ENCODE data around the gene PLA2G2F. TPM values are rescaled to one million over a fixed set of nuclear protein-coding genes. Genes with fewer than 3 reads are reported as not detected.

Gene PLA2G2F
- total and polyA plus RNA-seq, 2 experiments from 2014 or later = not detected

- TF ChIP-seq EZH2phosphoT487 (IDR thresholded peaks at IDR 0.05; ENCODE audit: low read depth, severe bottlenecking, unreplicated experiment) (no peak), CTCF (IDR thresholded peaks at IDR 0.05; ENCODE audit: poor library complexity) (no peak), EZH2 (IDR thresholded peaks at IDR 0.05; ENCODE audit: borderline replicate concordance) (no peak)
- H3K9me2 ChIP-seq (replicated peaks; ENCODE audit: insufficient read depth) = no peaks in the 10 kb centered on the region
- H3K4me1 ChIP-seq (ENCODE audit: insufficient read depth) = no peaks in the 10 kb centered on the region
- H3K4me3 ChIP-seq = no peak overlapping the region
- H4K20me1 ChIP-seq (ENCODE audit: insufficient read depth, poor library complexity, severe bottlenecking) = no peaks in the 10 kb centered on the region
- no peak overlapping the region for H3K27ac ChIP-seq
- no peaks in the 10 kb centered on the region for H3K36me3 ChIP-seq (replicated peaks; ENCODE audit: insufficient read depth, low read depth)
- H2AFZ ChIP-seq = no peak overlapping the region
- WGBS (ENCODE audit: low lambda C conversion rate, missing lambda C conversion rate) = 96% methylated on average over 8 of the region's 8 CpGs
- no peak for DNase-seq (ENCODE audit: low spot score)
- no peaks in the 10 kb centered on the region for H3K79me2 ChIP-seq
- H3K9me3 ChIP-seq (ENCODE audit: low read depth) = no peaks in the 10 kb centered on the region
- H3K4me2 ChIP-seq = no peak overlapping the region
- no peaks in the 10 kb centered on the region for H3K27me3 ChIP-seq
Measured at GRCh38 chr1:20150326-20150705, 11.2 kb downstream of the PLA2G2F start.

GRCh38 chr1:20150969-20151368 is 11.8 kb downstream of the PLA2G2F start:
- H3K79me2 ChIP-seq = no peaks in the 10 kb centered on the region
- H3K4me1 ChIP-seq (ENCODE audit: insufficient read depth) = no peaks in the 10 kb centered on the region
- no peaks in the 10 kb centered on the region for H3K36me3 ChIP-seq (replicated peaks; ENCODE audit: insufficient read depth, low read depth)
- H3K27me3 ChIP-seq = no peaks in the 10 kb centered on the region
- no peak overlapping the region for H2AFZ ChIP-seq
- H3K4me2 ChIP-seq = no peak overlapping the region
- no peak overlapping the region for H3K27ac ChIP-seq
- whole genome bisulfite sequencing (ENCODE audit: low lambda C conversion rate, missing lambda C conversion rate) = 86% methylated on average over 6 of the region's 6 CpGs
- no peak overlapping the region for H3K4me3 ChIP-seq
- no peaks in the 10 kb centered on the region for H3K9me2 ChIP-seq (replicated peaks; ENCODE audit: insufficient read depth)
- no peaks in the 10 kb centered on the region for H3K9me3 ChIP-seq (ENCODE audit: low read depth)
- TF ChIP-seq EZH2phosphoT487 (IDR thresholded peaks at IDR 0.05; ENCODE audit: low read depth, severe bottlenecking, unreplicated experiment) = no peak
- no peaks in the 10 kb centered on the region for H4K20me1 ChIP-seq (ENCODE audit: insufficient read depth, poor library complexity, severe bottlenecking)
- no peak for DNase-seq (ENCODE audit: low spot score)

- Histone ChIP-seq H3K4me1 (ENCODE audit: insufficient read depth) (no peaks in the 10 kb centered on the region), H3K79me2 (no peaks in the 10 kb centered on the region), H2AFZ (peak overlapping the region; percentile 62), H3K4me3 (peak overlapping the region; percentile 17), H4K20me1 (ENCODE audit: insufficient read depth, poor library complexity, severe bottlenecking) (no peaks in the 10 kb centered on the region), H3K4me2 (peak overlapping the region; percentile 86), H3K9me3 (ENCODE audit: low read depth) (no peaks in the 10 kb centered on the region), H3K9me2 (replicated peaks; ENCODE audit: insufficient read depth) (no peaks in the 10 kb centered on the region), H3K27ac (no peak overlapping the region), H3K27me3 (no peaks in the 10 kb centered on the region), H3K36me3 (replicated peaks; ENCODE audit: insufficient read depth, low read depth) (no peaks in the 10 kb centered on the region)
- TF ChIP-seq CTCF (IDR thresholded peaks at IDR 0.05; ENCODE audit: poor library complexity) = peak; percentile 95
- no peak for TF ChIP-seq EZH2phosphoT487 (IDR thresholded peaks at IDR 0.05; ENCODE audit: low read depth, severe bottlenecking, unreplicated experiment)
- 26% methylated on average over 27 of the region's 29 CpGs for WGBS (ENCODE audit: low lambda C conversion rate, missing lambda C conversion rate)
- DNase-seq (ENCODE audit: low spot score) = peak; percentile 90
Measured at GRCh38 chr1:20151906-20152598, 12.9 kb downstream of the PLA2G2F start.

- H3K79me2 ChIP-seq = no peaks in the 10 kb centered on the region
- H3K9me3 ChIP-seq (ENCODE audit: low read depth) = no peaks in the 10 kb centered on the region
- H2AFZ ChIP-seq = no peak overlapping the region
- TF ChIP-seq EZH2 (IDR thresholded peaks at IDR 0.05; ENCODE audit: borderline replicate concordance) (no peak), EZH2phosphoT487 (IDR thresholded peaks at IDR 0.05; ENCODE audit: low read depth, severe bottlenecking, unreplicated experiment) (no peak), CTCF (IDR thresholded peaks at IDR 0.05; ENCODE audit: poor library complexity) (no peak)
- H3K27me3 ChIP-seq = no peaks in the 10 kb centered on the region
- no peaks in the 10 kb centered on the region for H3K9me2 ChIP-seq (replicated peaks; ENCODE audit: insufficient read depth)
- H4K20me1 ChIP-seq (ENCODE audit: insufficient read depth, poor library complexity, severe bottlenecking) = no peaks in the 10 kb centered on the region
- WGBS (ENCODE audit: low lambda C conversion rate, missing lambda C conversion rate) = 54% methylated on average over 7 of the region's 7 CpGs
- no peaks in the 10 kb centered on the region for H3K4me1 ChIP-seq (ENCODE audit: insufficient read depth)
- H3K4me2 ChIP-seq = no peak overlapping the region
- H3K27ac ChIP-seq = no peak overlapping the region
- no peak overlapping the region for H3K4me3 ChIP-seq
- no peaks in the 10 kb centered on the region for H3K36me3 ChIP-seq (replicated peaks; ENCODE audit: insufficient read depth, low read depth)
- DNase-seq (ENCODE audit: low spot score) = no peak
Measured at GRCh38 chr1:20152599-20152930, 13.4 kb downstream of the PLA2G2F start.

Data from hepatocyte (in vitro differentiated cells).